ENCODE measurements around the gene OSBPL2.

OSBPL2 gene

GRCh38 chr20:62241506-62241905 is 3.2 kb downstream of the OSBPL2 start:
- TF ChIP-seq REST (IDR thresholded peaks at IDR 0.05; ENCODE audit: low read depth) (no peak), ZBTB7A (IDR thresholded peaks at IDR 0.05; ENCODE audit: low read depth) (no peak)

DNA sequence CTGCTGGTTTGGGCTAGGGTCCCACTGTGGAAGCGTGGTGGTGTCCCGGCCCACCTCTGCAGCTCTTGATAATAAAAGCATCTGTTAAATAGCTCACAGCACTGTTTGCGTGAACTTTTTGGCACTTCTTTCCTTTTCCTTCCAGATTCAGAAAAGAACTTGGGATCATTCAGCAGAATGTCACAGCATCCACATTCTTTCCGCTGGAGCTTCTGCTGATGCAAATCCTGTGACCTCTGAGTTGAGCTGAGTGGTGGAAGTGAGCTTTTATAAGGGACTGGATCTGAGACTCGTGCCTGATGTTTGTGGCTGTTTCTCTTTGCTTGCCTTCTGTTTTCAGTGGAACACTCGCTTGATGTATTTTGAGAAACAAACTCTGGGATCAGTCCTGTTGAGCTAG is 3.9 kb downstream of the OSBPL2 start:
- TF ChIP-seq ZBTB7A (IDR thresholded peaks at IDR 0.05; ENCODE audit: low read depth) (no peak), MAX (IDR thresholded peaks at IDR 0.05) (no peak), CEBPB (IDR thresholded peaks at IDR 0.05) (no peak), EGR1 (IDR thresholded peaks at IDR 0.05) (no peak), TEAD4 (IDR thresholded peaks at IDR 0.05) (no peak), RAD21 (IDR thresholded peaks at IDR 0.05; ENCODE audit: low read depth) (no peak), YY1 (IDR thresholded peaks at IDR 0.05; ENCODE audit: low read depth) (no peak), TAF1 (IDR thresholded peaks at IDR 0.05; ENCODE audit: low read depth) (no peak), REST (IDR thresholded peaks at IDR 0.05; ENCODE audit: low read depth) (no peak), CREB1 (IDR thresholded peaks at IDR 0.05; ENCODE audit: low read depth) (no peak), TCF12 (IDR thresholded peaks at IDR 0.05; ENCODE audit: low read depth) (no peak)
- TF ChIP-seq, protein P1, sequence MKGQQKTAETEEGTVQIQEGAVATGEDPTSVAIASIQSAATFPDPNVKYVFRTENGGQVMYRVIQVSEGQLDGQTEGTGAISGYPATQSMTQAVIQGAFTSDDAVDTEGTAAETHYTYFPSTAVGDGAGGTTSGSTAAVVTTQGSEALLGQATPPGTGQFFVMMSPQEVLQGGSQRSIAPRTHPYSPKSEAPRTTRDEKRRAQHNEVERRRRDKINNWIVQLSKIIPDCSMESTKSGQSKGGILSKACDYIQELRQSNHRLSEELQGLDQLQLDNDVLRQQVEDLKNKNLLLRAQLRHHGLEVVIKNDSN (IDR thresholded peaks at IDR 0.05), result no peak

- TF ChIP-seq EGR1 (IDR thresholded peaks at IDR 0.05) (no peak), ZBTB7A (IDR thresholded peaks at IDR 0.05; ENCODE audit: low read depth) (no peak)
Observed at GRCh38 chr20:62243106-62243505, 4.8 kb downstream of the OSBPL2 start.

GRCh38 chr20:62243906-62244515 is 5.7 kb downstream of the OSBPL2 start:
- no peak for TF ChIP-seq YY1 (IDR thresholded peaks at IDR 0.05; ENCODE audit: low read depth)
- TF ChIP-seq FOXM1 (IDR thresholded peaks at IDR 0.05; ENCODE audit: borderline replicate concordance, low read depth), result no peak
- no peak for TF ChIP-seq TAF1 (IDR thresholded peaks at IDR 0.05; ENCODE audit: low read depth)
- TF ChIP-seq TCF12 (IDR thresholded peaks at IDR 0.05; ENCODE audit: low read depth), result no peak
- TF ChIP-seq ZBTB7A (IDR thresholded peaks at IDR 0.05; ENCODE audit: low read depth), result no peak
- TF ChIP-seq EGR1 (IDR thresholded peaks at IDR 0.05), result no peak
- TF ChIP-seq EP300 (IDR thresholded peaks at IDR 0.05; ENCODE audit: borderline replicate concordance), result no peak
- no peak for TF ChIP-seq NFIC (IDR thresholded peaks at IDR 0.05)
- no peak for TF ChIP-seq CEBPB (IDR thresholded peaks at IDR 0.05)

DNA sequence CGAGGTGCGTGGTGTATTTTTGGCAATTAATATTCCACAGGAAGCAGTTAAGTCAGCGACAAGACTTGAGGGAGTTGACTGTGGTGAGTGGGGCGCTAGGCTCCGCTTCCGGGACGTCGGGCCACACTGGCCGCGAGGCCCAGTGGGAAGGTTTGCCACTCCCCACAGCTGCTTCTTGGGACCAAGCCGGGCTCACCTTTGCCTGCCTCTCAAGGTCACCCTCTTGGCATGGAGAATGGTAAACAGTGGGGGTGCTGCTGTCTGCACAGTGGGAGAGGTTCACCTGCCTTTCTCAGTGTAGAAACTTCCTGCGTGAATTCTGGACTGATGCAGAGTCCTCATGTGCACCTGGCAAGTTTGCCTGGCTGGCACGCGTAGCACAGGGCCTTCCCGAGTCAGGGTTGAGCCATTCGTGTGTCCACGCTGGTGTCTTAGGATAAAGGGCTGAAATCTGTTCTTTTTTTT is 6.4 kb downstream of the OSBPL2 start:
- TF ChIP-seq EGR1 (IDR thresholded peaks at IDR 0.05) (no peak), TEAD4 (IDR thresholded peaks at IDR 0.05) (no peak), TAF1 (IDR thresholded peaks at IDR 0.05; ENCODE audit: low read depth) (no peak), EP300 (IDR thresholded peaks at IDR 0.05; ENCODE audit: borderline replicate concordance) (no peak), MAX (IDR thresholded peaks at IDR 0.05) (no peak), FOXM1 (IDR thresholded peaks at IDR 0.05; ENCODE audit: borderline replicate concordance, low read depth) (no peak), YY1 (IDR thresholded peaks at IDR 0.05; ENCODE audit: low read depth) (no peak), CREB1 (IDR thresholded peaks at IDR 0.05; ENCODE audit: low read depth) (no peak), RAD21 (IDR thresholded peaks at IDR 0.05; ENCODE audit: low read depth) (no peak), NFIC (IDR thresholded peaks at IDR 0.05) (no peak), CEBPB (IDR thresholded peaks at IDR 0.05) (no peak)

DNA sequence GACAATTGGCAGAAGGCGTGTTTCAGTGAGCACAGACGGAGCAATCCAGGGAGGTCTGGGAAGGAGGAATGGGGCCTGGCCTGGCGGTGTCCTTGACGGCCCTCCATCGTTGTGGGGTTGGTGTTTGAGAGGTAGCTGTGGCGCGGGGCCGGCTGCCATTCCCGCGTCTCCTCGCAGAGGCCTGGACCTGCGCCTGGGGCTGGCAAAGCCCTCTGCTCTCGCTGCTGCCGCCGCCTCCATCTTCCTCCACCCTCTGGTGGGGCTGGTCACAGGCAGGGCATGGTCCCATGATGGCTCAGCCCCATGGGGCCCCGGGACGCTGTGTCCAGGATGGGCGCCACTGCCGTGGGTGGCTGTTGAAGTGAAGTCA is 7.6 kb downstream of the OSBPL2 start:
- TF ChIP-seq REST (IDR thresholded peaks at IDR 0.05; ENCODE audit: low read depth) (no peak), ZBTB7A (IDR thresholded peaks at IDR 0.05; ENCODE audit: low read depth) (no peak), TEAD4 (IDR thresholded peaks at IDR 0.05) (no peak), TCF12 (IDR thresholded peaks at IDR 0.05; ENCODE audit: low read depth) (no peak), FOXM1 (IDR thresholded peaks at IDR 0.05; ENCODE audit: borderline replicate concordance, low read depth) (no peak)

Measured in Ishikawa (cell line).